Endodermal cell (in vitro differentiated cells): ENCODE measurements around the gene ACADM. TPM values are rescaled to one million over a fixed set of nuclear protein-coding genes. Genes with fewer than 3 reads are reported as not detected.

Source experiments
- DNase-seq: peaks from one replicate; pipeline ENCODE4 v3.0.0-alpha.2; 2017
- H3K27ac ChIP-seq: 2 replicates; pipeline ENCODE4 v1.5.1; 2013; ENCODE audit warnings: mild to moderate bottlenecking, low read depth, low read length, moderate library complexity
- H3K27me3 ChIP-seq: 2 replicates; pipeline ENCODE4 v1.6.1; 2013; ENCODE audit warnings: mild to moderate bottlenecking, low read length, moderate library complexity; ENCODE audit not compliant: insufficient read depth, control insufficient read depth, poor library complexity, severe bottlenecking
- H3K36me3 ChIP-seq: 2 replicates; pipeline ENCODE4 v1.7.0; 2013; ENCODE audit warnings: mild to moderate bottlenecking, low read length, moderate library complexity; ENCODE audit not compliant: control insufficient read depth, insufficient read depth
- H3K4me1 ChIP-seq: one replicate; pipeline ENCODE4 v1.7.0; 2013; ENCODE audit warnings: low read length; ENCODE audit not compliant: control insufficient read depth, insufficient read depth
- H3K4me3 ChIP-seq: 2 replicates; pipeline ENCODE4 v1.5.1; 2013; ENCODE audit warnings: mild to moderate bottlenecking, low read length, moderate library complexity
- H3K9ac ChIP-seq: 2 replicates; pipeline ENCODE4 v1.6.1; 2013; ENCODE audit warnings: mild to moderate bottlenecking, low read length, moderate library complexity; ENCODE audit not compliant: poor library complexity, severe bottlenecking; ENCODE audit errors: extremely low read depth
- H3K9me3 ChIP-seq: 2 replicates; pipeline ENCODE4 v1.6.1; 2013; ENCODE audit warnings: mild to moderate bottlenecking, low read length, moderate library complexity; ENCODE audit not compliant: control insufficient read depth
- H3K27ac Mint-ChIP-seq: 2 replicates; pipeline ENCODE4 v1.8.0; 2020; ENCODE audit warnings: mixed read lengths
- H3K27me3 Mint-ChIP-seq: 2 replicates; pipeline ENCODE4 v1.8.0; 2021; ENCODE audit warnings: mild to moderate bottlenecking, mixed read lengths; ENCODE audit not compliant: insufficient read depth
- H3K36me3 Mint-ChIP-seq: 2 replicates; pipeline ENCODE4 v1.8.0; 2020; ENCODE audit warnings: low read depth, mixed read lengths
- H3K4me1 Mint-ChIP-seq: 2 replicates; pipeline ENCODE4 v1.8.0; 2020; ENCODE audit warnings: mixed read lengths
- H3K4me3 Mint-ChIP-seq: 2 replicates; pipeline ENCODE4 v1.8.0; 2020; ENCODE audit warnings: mild to moderate bottlenecking, moderate library complexity, mixed read lengths
- H3K9me3 Mint-ChIP-seq: 2 replicates; pipeline ENCODE4 v1.8.0; 2020; ENCODE audit warnings: mild to moderate bottlenecking, mixed read lengths
- CTCF ChIP-seq: fragments of 200-600 bp; sonication (generic); conservative IDR thresholded peaks from 2 replicates; pipeline ENCODE4 v1.5.0; 2021; ENCODE audit warnings: antibody characterized with exemption, mild to moderate bottlenecking
- WGBS, 2 experiments: methylation state at CpG; one replicate each; pipeline versions ENCODE4 v1.1.5 to v1.1.7; 2013; ENCODE audit warnings: missing lambda C conversion rate in 2 of 2, mixed read lengths in 1 of 2; ENCODE audit not compliant: insufficient coverage in 1 of 2, insufficient read length in 1 of 2; 5-methylcytosine and 5-hydroxymethylcytosine counted together
- total RNA-seq, 2 donors: library from RNA; stranded (reverse); fragmentation: NEBNext Ultra II Directional in 1 of 2; extraction: Animal tissue kit (Norgen Biotek cat#: 25700) in 1 of 2; gene quantifications; 2 replicates in 1 of 2; 3 replicates in 1 of 2; pipeline ENCODE4 v1.2.1, GENCODE V29; 2021

The ACADM gene
- total RNA-seq, 2 donors from 2014 or later: 63.5 to 68.0 TPM

GRCh38 chr1:75812065-75812464 lies 87.6 kb downstream of the ACADM start:
- no peak overlapping the region for H3K27ac ChIP-seq
- 96 to 100% methylated on average over 2 to 3 of the region's 3 CpGs for WGBS, 2 experiments
- no peaks in the 10 kb centered on the region for H3K4me1 Mint-ChIP-seq
- no peak overlapping the region for H3K4me3 Mint-ChIP-seq
- H3K4me3 ChIP-seq: no peak overlapping the region
- no peaks in the 10 kb centered on the region for H3K27me3 ChIP-seq
- H3K9me3 Mint-ChIP-seq: no peaks in the 10 kb centered on the region
- H3K36me3 Mint-ChIP-seq: no peaks in the 10 kb centered on the region
- H3K9ac ChIP-seq: no peak overlapping the region
- H3K4me1 ChIP-seq: no peaks in the 10 kb centered on the region
- H3K36me3 ChIP-seq: no peaks in the 10 kb centered on the region
- DNase-seq: no peak
- no peak overlapping the region for H3K27ac Mint-ChIP-seq
- no peak for TF ChIP-seq CTCF
- H3K9me3 ChIP-seq: no peaks in the 10 kb centered on the region
- H3K27me3 Mint-ChIP-seq: no peaks in the 10 kb centered on the region

Other genes starting within 250 kb of the ACADM start
- gene SLC44A5, start 113.6 kb upstream of the ACADM start, total RNA-seq: 10 to 100 TPM in 1 of 2 donors, 1 to 10 TPM in 1; 4.6 to 10.0 TPM
- gene RABGGTB, start 61.5 kb downstream of the ACADM start, total RNA-seq: 100 to 1,000 TPM; 108 to 113 TPM
- gene MSH4, start 72.2 kb downstream of the ACADM start, total RNA-seq: under 1 TPM; 0.13 to 0.46 TPM
- gene ASB17, start 207.7 kb downstream of the ACADM start, total RNA-seq: not detected